ENCODE measurements around the gene PRKN.

The PRKN gene

DNA sequence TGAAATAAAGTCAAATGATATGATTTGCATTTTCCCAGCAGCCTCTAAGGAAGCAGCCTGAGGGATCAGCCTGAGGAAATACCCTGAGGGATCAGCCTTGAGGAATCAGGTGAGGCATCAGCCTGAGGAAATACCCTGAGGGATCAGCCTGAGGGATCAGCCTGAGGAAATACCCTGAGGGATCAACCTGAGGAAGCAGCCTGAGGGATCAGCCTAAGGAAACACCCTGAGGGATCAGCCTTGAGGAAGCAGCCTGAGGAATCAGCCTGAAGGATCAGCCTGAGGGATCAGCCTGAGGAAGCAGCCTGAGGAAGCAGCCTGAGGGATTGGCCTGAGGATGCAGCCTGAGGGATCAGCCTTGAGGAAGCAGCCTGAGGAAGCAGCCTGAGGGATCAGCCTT, 784.0 kb downstream of the PRKN start:
- Mint-ChIP-seq H3K27me3 (ENCODE audit: low read depth, poor library complexity) (peaks cover 18% of the 10 kb centered on the region), H3K36me3 (ENCODE audit: low read depth) (no peaks in the 10 kb centered on the region), H3K9me3 (no peaks in the 10 kb centered on the region), H3K4me1 (no peaks in the 10 kb centered on the region), H3K27ac (no peak overlapping the region), H3K4me3 (no peak overlapping the region)
- no peak for TF ChIP-seq CTCF (IDR thresholded peaks at IDR 0.05)
- no peak for DNase-seq

DNA sequence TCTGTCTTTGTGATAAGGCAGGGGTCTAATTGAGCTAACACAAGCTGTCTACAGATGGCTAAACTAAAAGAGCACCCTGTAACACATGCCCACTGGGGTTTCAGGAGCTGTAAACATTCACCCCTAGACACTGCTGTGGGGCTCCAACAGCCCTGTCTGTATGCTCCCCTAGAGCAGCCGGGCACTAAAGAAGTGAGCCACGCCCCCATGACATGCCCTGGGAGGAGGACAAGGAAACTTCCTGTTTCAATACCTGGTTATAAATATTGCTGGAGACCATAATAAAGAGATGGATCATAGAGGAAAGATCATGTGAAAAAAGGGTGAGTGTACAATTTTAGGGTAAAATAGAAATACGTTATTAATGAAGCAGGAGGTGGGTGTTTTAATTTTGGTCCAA, 786.0 kb downstream of the PRKN start:
- peaks cover 6% of the 10 kb centered on the region for H3K9me3 Mint-ChIP-seq
- TF ChIP-seq CTCF (IDR thresholded peaks at IDR 0.05), result no peak
- no peak for DNase-seq

DNA sequence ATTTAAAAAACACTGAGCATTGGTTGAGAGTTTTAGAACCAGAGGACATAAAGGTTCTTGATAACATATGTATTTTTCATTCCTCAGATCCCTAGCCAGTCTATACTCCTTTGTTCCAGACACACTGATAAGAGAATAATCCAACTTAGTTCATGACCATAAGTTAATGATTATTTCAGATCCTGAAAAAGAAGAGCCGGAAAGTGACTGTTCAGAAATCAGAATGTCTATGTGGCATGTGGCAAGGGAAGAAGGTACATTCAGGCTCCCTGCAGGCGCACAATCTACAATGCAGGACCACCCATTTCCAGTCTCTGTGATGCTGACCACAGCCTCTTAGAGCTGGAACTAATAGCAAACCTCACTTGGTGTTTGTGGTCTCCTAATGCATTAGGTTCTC, 787.0 kb downstream of the PRKN start:
- Mint-ChIP-seq H3K4me3 (no peak overlapping the region), H3K9me3 (peaks cover 11% of the 10 kb centered on the region), H3K4me1 (no peaks in the 10 kb centered on the region), H3K27me3 (ENCODE audit: low read depth, poor library complexity) (peaks cover 5% of the 10 kb centered on the region), H3K27ac (no peak overlapping the region), H3K36me3 (ENCODE audit: low read depth) (no peaks in the 10 kb centered on the region)
- no peak for TF ChIP-seq CTCF (IDR thresholded peaks at IDR 0.05)
- DNase-seq, result no peak

More for the DNA sequence above, 786.0 kb downstream of the PRKN start:
- H3K4me1 Mint-ChIP-seq, result no peaks in the 10 kb centered on the region
- H3K27me3 Mint-ChIP-seq (ENCODE audit: low read depth, poor library complexity), result peaks cover 5% of the 10 kb centered on the region
- H3K36me3 Mint-ChIP-seq (ENCODE audit: low read depth), result no peaks in the 10 kb centered on the region
- H3K4me3 Mint-ChIP-seq, result no peak overlapping the region
- H3K27ac Mint-ChIP-seq, result no peak overlapping the region

DNA sequence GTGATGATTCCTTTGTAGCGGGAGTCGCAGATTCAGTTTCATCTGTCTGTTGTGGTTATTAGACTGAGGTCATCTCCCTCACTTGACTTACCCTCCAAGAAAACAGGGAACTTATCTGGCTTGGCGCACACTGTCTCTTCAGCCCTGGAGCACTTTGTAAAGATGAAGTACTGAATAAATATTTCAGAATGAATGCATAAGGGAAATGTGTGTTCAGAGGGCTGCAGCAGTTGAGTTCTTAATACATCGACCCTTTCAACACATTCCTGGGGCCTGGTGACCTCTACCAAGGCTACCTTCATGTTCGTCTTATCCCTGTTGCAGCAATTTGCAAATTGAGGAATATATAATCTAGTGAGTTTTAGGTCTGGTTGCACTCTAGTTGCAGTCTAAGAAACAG, 801.2 kb downstream of the PRKN start:
- Mint-ChIP-seq H3K27ac (no peak overlapping the region), H3K4me3 (no peak overlapping the region), H3K9me3 (no peaks in the 10 kb centered on the region), H3K36me3 (ENCODE audit: low read depth) (no peaks in the 10 kb centered on the region), H3K4me1 (peaks cover 4% of the 10 kb centered on the region), H3K27me3 (ENCODE audit: low read depth, poor library complexity) (peaks cover 4% of the 10 kb centered on the region)
- DNase-seq, result no peak
- no peak for TF ChIP-seq CTCF (IDR thresholded peaks at IDR 0.05)

DNA sequence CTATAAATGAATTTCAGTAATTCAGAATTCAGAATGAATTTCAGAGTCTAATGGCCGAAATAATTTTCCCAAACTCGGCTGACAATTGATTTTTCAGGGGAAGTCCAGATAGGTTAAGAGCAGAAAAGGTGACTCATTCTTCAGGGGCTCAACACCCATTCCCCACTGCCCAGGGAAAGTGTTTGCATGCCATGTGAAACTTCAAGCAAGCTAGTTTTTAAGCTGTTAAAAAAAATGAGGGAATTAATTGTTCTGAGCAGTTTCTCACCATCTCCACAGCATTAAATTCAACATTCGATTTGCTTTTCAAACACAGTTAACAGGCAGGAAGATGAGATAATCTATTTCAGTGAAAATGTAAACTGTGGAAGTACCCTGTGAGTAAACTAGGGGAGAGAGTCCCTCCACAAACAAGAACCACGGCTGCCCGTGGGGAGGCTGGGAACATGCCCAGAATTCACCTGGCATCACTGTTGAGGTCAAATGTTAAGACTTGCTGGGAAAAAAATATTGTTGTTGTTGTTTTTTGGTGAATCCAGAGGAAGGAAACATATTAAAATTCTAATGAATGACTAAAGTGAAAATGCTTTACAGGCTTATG, 803.0 kb downstream of the PRKN start:
- H3K36me3 Mint-ChIP-seq (ENCODE audit: low read depth), result no peaks in the 10 kb centered on the region
- peaks cover 4% of the 10 kb centered on the region for H3K27me3 Mint-ChIP-seq (ENCODE audit: low read depth, poor library complexity)

More for the DNA sequence above, 803.0 kb downstream of the PRKN start:
- Mint-ChIP-seq H3K4me1 (peaks cover 4% of the 10 kb centered on the region), H3K9me3 (no peaks in the 10 kb centered on the region), H3K4me3 (no peak overlapping the region), H3K27ac (no peak overlapping the region)
- DNase-seq, result no peak
- no peak for TF ChIP-seq CTCF (IDR thresholded peaks at IDR 0.05)

Measured in nephron progenitor cell (in vitro differentiated cells).